ENCODE measurements around the gene CAMK2B. TPM values are rescaled to one million over a fixed set of nuclear protein-coding genes. Genes with fewer than 3 reads are reported as not detected.
A peak's percentile ranks its signal among the peaks of the same experiment; 100 is the strongest.

CAMK2B gene
- total RNA-seq, 1 donor from 2014 or later: 98.0 TPM

DNA sequence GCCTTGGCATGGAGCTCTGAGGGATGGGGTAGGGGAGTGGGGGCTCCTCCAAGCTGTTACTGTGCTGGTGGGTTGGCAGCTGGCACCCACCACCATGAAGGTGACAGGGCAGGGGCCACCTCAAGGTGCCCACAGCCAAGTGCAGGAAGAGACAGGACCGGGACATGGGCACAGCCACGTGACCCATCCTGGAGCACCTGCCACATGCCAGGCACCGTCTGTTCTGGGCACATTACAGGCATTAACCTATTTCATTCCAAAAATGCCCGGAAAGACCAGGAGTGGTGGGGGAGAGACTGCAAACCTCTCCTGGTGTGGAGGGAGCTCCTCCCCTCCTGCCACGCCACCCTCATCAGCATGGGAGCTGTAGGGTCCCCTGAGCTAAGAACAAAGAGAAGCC, 56.7 kb downstream of the CAMK2B start:
- no peak for DNase-seq
- Histone ChIP-seq H3K36me3 (no peaks in the 10 kb centered on the region), H3K27me3 (ENCODE audit: low read depth) (no peaks in the 10 kb centered on the region), H3K27ac (replicated peaks) (peak overlapping the region; percentile 39), H3K9me3 (replicated peaks) (no peaks in the 10 kb centered on the region), H3K4me3 (no peak overlapping the region), H3K4me1 (peaks cover 75% of the 10 kb centered on the region)
- TF ChIP-seq, protein P1, sequence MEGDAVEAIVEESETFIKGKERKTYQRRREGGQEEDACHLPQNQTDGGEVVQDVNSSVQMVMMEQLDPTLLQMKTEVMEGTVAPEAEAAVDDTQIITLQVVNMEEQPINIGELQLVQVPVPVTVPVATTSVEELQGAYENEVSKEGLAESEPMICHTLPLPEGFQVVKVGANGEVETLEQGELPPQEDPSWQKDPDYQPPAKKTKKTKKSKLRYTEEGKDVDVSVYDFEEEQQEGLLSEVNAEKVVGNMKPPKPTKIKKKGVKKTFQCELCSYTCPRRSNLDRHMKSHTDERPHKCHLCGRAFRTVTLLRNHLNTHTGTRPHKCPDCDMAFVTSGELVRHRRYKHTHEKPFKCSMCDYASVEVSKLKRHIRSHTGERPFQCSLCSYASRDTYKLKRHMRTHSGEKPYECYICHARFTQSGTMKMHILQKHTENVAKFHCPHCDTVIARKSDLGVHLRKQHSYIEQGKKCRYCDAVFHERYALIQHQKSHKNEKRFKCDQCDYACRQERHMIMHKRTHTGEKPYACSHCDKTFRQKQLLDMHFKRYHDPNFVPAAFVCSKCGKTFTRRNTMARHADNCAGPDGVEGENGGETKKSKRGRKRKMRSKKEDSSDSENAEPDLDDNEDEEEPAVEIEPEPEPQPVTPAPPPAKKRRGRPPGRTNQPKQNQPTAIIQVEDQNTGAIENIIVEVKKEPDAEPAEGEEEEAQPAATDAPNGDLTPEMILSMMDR (IDR thresholded peaks at IDR 0.05; ENCODE audit: borderline replicate concordance): no peak
- intact Hi-C loops (cut with micrococcal nuclease): no loop called here

DNA sequence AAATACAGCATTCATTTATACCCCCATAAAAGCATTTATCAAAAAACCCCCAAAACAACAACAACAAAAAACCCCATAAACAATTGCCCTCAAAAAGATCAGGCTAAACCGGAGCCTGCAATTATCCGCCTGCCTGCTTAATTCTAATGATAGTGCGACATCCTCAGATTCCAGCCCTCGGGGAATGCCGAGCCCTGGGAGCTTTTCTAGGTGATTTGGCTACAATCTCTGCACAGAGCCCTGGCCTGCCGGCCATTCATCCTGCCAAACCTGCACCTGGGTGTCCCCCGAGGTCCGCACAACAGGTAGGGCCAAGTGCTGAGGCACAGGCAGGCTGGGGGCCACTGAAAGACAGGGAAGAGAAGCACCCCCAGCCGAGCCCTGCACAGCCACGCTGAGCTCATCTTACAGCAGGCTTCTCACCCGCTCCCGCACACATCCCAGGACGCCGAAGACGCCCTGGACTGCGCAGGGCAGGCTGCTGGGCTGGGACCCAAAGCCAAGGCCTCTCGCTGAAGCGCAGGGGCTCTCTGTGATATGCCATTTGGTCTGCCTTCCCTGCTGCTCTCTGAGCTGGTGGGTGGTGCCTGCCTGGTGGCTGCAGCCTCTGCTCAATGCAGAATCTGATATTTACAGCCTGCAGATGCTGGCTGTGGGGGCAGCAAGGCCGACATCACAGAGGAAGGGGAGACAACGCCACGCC, 57.5 kb downstream of the CAMK2B start:
- H3K36me3 ChIP-seq: no peaks in the 10 kb centered on the region
- peak overlapping the region; percentile 39 for H3K27ac ChIP-seq (replicated peaks)
- TF ChIP-seq, protein P1 (IDR thresholded peaks at IDR 0.05; ENCODE audit: borderline replicate concordance): no peak
- no peak overlapping the region for H3K4me3 ChIP-seq
- H3K27me3 ChIP-seq (ENCODE audit: low read depth): no peaks in the 10 kb centered on the region
- no peaks in the 10 kb centered on the region for H3K9me3 ChIP-seq (replicated peaks)
- intact Hi-C loops (cut with micrococcal nuclease): no loop called here
- peaks cover 75% of the 10 kb centered on the region for H3K4me1 ChIP-seq
- no peak for DNase-seq

DNA sequence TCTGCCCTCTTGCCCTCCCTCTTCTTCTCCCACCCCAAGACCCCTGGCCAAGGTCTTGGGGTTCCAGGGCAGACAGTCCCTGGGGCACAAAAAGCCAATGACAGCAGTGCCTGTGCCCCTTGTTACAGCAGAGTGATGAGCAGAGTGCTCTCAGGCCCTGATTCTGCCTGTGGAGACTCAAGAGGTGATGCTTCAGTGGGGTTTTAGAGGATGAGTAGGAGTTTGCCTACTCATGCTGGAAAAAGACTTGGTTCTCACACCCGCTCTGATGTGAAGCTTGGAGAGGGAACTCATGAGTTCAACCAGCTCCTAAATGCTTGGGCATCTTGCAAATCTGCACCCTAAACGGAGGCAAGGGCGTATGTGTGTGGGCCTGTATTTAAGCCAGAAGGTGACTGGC, 58.2 kb downstream of the CAMK2B start:
- intact Hi-C loops (cut with micrococcal nuclease): no loop called here

DNA sequence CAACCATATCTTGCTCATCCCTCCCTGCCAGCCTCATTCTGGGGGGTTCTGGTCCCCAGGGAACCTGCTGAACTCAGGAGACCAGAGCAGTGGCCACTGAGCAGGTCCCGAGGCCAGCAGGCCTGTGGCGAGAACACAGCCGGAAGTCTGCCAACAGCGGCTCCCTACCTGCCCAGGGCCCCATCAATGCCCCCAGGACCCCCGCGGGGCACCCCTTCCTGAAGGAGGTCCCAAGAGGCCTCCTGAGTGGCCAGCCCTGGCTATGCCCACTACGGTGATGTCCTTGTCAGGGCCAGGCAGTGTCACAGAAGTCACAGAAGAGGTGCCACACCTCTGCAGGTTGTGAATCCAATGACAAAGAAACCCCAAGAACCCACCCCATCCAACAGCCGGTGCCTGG, 58.9 kb downstream of the CAMK2B start:
- Histone ChIP-seq H3K4me3 (no peak overlapping the region), H3K27me3 (ENCODE audit: low read depth) (no peaks in the 10 kb centered on the region), H3K9me3 (replicated peaks) (no peaks in the 10 kb centered on the region), H3K27ac (replicated peaks) (no peak overlapping the region), H3K36me3 (no peaks in the 10 kb centered on the region), H3K4me1 (peaks cover 76% of the 10 kb centered on the region)
- intact Hi-C loops (cut with micrococcal nuclease): no loop called here
- DNase-seq: no peak
- TF ChIP-seq, protein P1 (IDR thresholded peaks at IDR 0.05; ENCODE audit: borderline replicate concordance): no peak

More for the DNA sequence above, 58.2 kb downstream of the CAMK2B start:
- Histone ChIP-seq H3K27ac (replicated peaks) (no peak overlapping the region), H3K4me3 (no peak overlapping the region), H3K9me3 (replicated peaks) (no peaks in the 10 kb centered on the region), H3K27me3 (ENCODE audit: low read depth) (no peaks in the 10 kb centered on the region), H3K4me1 (peaks cover 75% of the 10 kb centered on the region), H3K36me3 (no peaks in the 10 kb centered on the region)
- DNase-seq: no peak
- TF ChIP-seq, protein P1 (IDR thresholded peaks at IDR 0.05; ENCODE audit: borderline replicate concordance): no peak

DNA sequence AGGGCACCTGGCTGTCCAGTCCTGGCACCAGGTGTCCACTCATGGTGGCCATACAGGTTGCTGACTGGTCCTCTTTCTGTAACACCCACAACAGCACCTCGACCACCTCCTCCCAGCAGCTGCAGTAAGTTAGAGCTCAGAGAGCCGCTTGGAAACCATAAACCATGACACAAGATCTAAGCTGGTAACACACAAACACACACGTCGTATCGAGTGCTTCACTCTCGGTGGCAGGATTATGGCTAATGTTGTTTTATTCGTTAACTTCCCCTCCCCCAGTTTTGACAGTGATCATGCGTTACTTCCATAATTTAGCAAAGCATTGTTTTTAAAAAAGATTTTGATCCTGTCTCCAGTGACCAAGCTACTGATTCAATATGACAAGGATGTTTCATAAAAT, 59.7 kb downstream of the CAMK2B start:
- TF ChIP-seq, protein P1 (IDR thresholded peaks at IDR 0.05; ENCODE audit: borderline replicate concordance): no peak
- no peaks in the 10 kb centered on the region for H3K27me3 ChIP-seq (ENCODE audit: low read depth)
- DNase-seq: no peak
- peaks cover 76% of the 10 kb centered on the region for H3K4me1 ChIP-seq
- intact Hi-C loops (cut with micrococcal nuclease): no loop called here
- H3K36me3 ChIP-seq: no peaks in the 10 kb centered on the region
- H3K9me3 ChIP-seq (replicated peaks): no peaks in the 10 kb centered on the region
- no peak overlapping the region for H3K4me3 ChIP-seq
- H3K27ac ChIP-seq (replicated peaks): no peak overlapping the region

Measured in left ventricle myocardium inferior (tissue), 1 donor.